Keratinocyte (primary cell): ENCODE measurements around the gene MIGA2. TPM values are rescaled to one million over a fixed set of nuclear protein-coding genes. Genes with fewer than 3 reads are reported as not detected.
"Not testable (repeated sequence)": the region's sequence is repeated elsewhere in the genome, so short reads cannot be mapped to it uniquely, and the experiment has no call there.

Source experiments
- DNase-seq: peaks from one replicate; pipeline ENCODE4 v3.0.0-alpha.2; 2011; ENCODE audit warnings: low read depth, missing footprints, low spot score
- FAIRE-seq: peaks from 2 replicates; lab custom pipeline; 2011; peaks lifted over from hg19 to GRCh38; lab: Jason Lieb, UNC
- H2AFZ ChIP-seq: 2 replicates; pipeline ENCODE4 v1.6.0; 2012; ENCODE audit warnings: low read length, control low read depth, inconsistent platforms; ENCODE audit not compliant: control insufficient read depth
- H3K27ac ChIP-seq: 2 replicates; pipeline ENCODE4 v1.5.1; 2011; ENCODE audit warnings: low read length; ENCODE audit not compliant: control insufficient read depth, insufficient read depth
- H3K27me3 ChIP-seq: 3 replicates; pipeline ENCODE4 v1.6.0; 2011; ENCODE audit warnings: low read length; ENCODE audit not compliant: control insufficient read depth, insufficient read depth; ENCODE audit errors: extremely low read depth
- H3K36me3 ChIP-seq, 2 experiments: 2 replicates in 1 of 2; 3 replicates in 1 of 2; pipeline ENCODE4 v1.5.1; 2011; ENCODE audit warnings: low read length in 2 of 2, mild to moderate bottlenecking in 1 of 2; ENCODE audit not compliant: control insufficient read depth in 2 of 2, insufficient read depth in 2 of 2; ENCODE audit errors: extremely low read depth in 1 of 2
- H3K4me1 ChIP-seq: 3 replicates; pipeline ENCODE4 v1.5.1; 2011; ENCODE audit warnings: low read length; ENCODE audit not compliant: control insufficient read depth, insufficient read depth; ENCODE audit errors: extremely low read depth
- H3K4me2 ChIP-seq: 3 replicates; pipeline ENCODE4 v1.6.0; 2011; ENCODE audit warnings: low read depth, low read length; ENCODE audit not compliant: control insufficient read depth, insufficient read depth; ENCODE audit errors: extremely low read depth
- H3K4me3 ChIP-seq, 3 experiments: fragments of 200-600 bp in 1 of 3; sonication (generic) in 1 of 3; 2 replicates in 2 of 3; 3 replicates in 1 of 3; pipeline ENCODE4 v1.5.1; 2011 to 2016; ENCODE audit warnings: low read length in 3 of 3, mild to moderate bottlenecking in 3 of 3, control low read depth in 2 of 3, inconsistent platforms in 1 of 3, low read depth in 1 of 3, mixed read lengths in 1 of 3, mixed run types in 1 of 3, moderate library complexity in 1 of 3; ENCODE audit not compliant: control insufficient read depth in 2 of 3, insufficient read depth in 2 of 3; ENCODE audit errors: extremely low read depth in 1 of 3
- H3K79me2 ChIP-seq: 2 replicates; pipeline ENCODE4 v1.6.0; 2012; ENCODE audit warnings: low read length; ENCODE audit not compliant: control insufficient read depth, insufficient read depth
- H3K9ac ChIP-seq: 3 replicates; pipeline ENCODE4 v1.6.0; 2011; ENCODE audit warnings: low read length; ENCODE audit not compliant: control insufficient read depth, insufficient read depth; ENCODE audit errors: extremely low read depth
- H3K9me1 ChIP-seq: 3 replicates; pipeline ENCODE4 v1.6.0; 2011; ENCODE audit warnings: low read length; ENCODE audit not compliant: control insufficient read depth, insufficient read depth; ENCODE audit errors: extremely low read depth
- H3K9me3 ChIP-seq: 2 replicates; pipeline ENCODE4 v1.5.1; 2012; ENCODE audit warnings: low read depth, low read length; ENCODE audit not compliant: control insufficient read depth
- H4K20me1 ChIP-seq: 3 replicates; pipeline ENCODE4 v1.6.0; 2011; ENCODE audit warnings: low read length; ENCODE audit not compliant: control insufficient read depth, insufficient read depth; ENCODE audit errors: extremely low read depth
- CTCF ChIP-seq, 3 experiments: IDR thresholded peaks in 1 of 3; conservative IDR thresholded peaks in 1 of 3; optimal IDR thresholded peaks in 1 of 3; 2 replicates in 2 of 3; 3 replicates in 1 of 3; pipeline versions ENCODE3 to v1.5.1; 2011; ENCODE audit warnings: low read length in 3 of 3, mild to moderate bottlenecking in 3 of 3, moderate library complexity in 2 of 3, control low read depth in 1 of 3, inconsistent platforms in 1 of 3; ENCODE audit not compliant: insufficient read depth in 2 of 3; ENCODE audit errors: extremely low read depth in 1 of 3
- EZH2 ChIP-seq: IDR thresholded peaks from one replicate; pipeline ENCODE4 v1.6.1; 2012; ENCODE audit warnings: inconsistent platforms, mild to moderate bottlenecking, low read length, moderate library complexity
- dilution Hi-C: fragments of 300-500 bp; cut with MboI; formaldehyde crosslinking; loops from one replicate; pipeline ENCODE4 v1.7.0; 2020; ENCODE audit warnings: low sequenced_read_pairs; ENCODE audit not compliant: extremely low pct_ligation_motif_present
- polyA plus RNA-seq, 5 experiments: library from polyadenylated mRNA; depleted of rRNA in 3 of 5; stranded (reverse) in 3 of 5; stranded (forward) in 1 of 5; unstranded in 1 of 5; fragments of >200 nt; gene quantifications; 1 replicate in 1 of 5; 2 replicates in 3 of 5; 3 replicates in 1 of 5; pipeline versions ENCODE4 v1.2.1 to v1.2.3, GENCODE V29; 2011 to 2012; ENCODE audit warnings: missing spikeins in 2 of 5, low read depth in 1 of 5, low replicate concordance in 1 of 5

Gene MIGA2
- polyA plus RNA-seq, 1 donor (not counting 4 experiments of a cell fraction or from before 2014, with no cell fraction given), result 8.5 TPM

- Histone ChIP-seq H3K27ac (peak within 1 kb of the TSS; percentile 92), H3K79me2 (peaks cover 37% of the 10 kb centered on the region), H3K36me3 (no peaks in the 10 kb centered on the region), H2AFZ (peak within 1 kb of the TSS; percentile 96), H3K4me3 (peak within 1 kb of the TSS; percentile 94 to 97 (median 96)), H3K9me1 (no peaks in the 10 kb centered on the region), H3K9me3 (no peaks in the 10 kb centered on the region), H3K4me1 (peaks cover 17% of the 10 kb centered on the region), H3K4me2 (peak within 1 kb of the TSS; percentile 100), H4K20me1 (no peaks in the 10 kb centered on the region), H3K27me3 (peaks cover 15% of the 10 kb centered on the region), H3K9ac (peak within 1 kb of the TSS; percentile 88)
- dilution Hi-C loops, result no loop called here
- FAIRE-seq (no peak), DNase-seq (peak; percentile 68)
- TF ChIP-seq CTCF (optimal IDR thresholded peaks at IDR 0.05 in 1 of 3, IDR thresholded peaks at IDR 0.05 in 1 of 3, conservative IDR thresholded peaks at IDR 0.05 in 1 of 3; ENCODE audit: extremely low read depth in 1 of 3, insufficient read depth in 2 of 3, low read length in 3 of 3), result peak in 1 of 3 experiments; percentile 6
- no peak for TF ChIP-seq EZH2
These were observed 74.5 kb downstream of the MIGA2 start, which contains the start of the genes CRAT and PTPA for GRCh38 chr9:129110740-129111527. TSS of gene CRAT (minus strand) at chr9:129110793. CDS start at chr9:129110509, 284 bp downstream. TSS of gene PTPA (plus strand) at chr9:129111415. CDS start at chr9:129111601, 186 bp downstream.

- TF ChIP-seq EZH2 (no peak), CTCF (optimal IDR thresholded peaks at IDR 0.05 in 1 of 3, IDR thresholded peaks at IDR 0.05 in 1 of 3, conservative IDR thresholded peaks at IDR 0.05 in 1 of 3; ENCODE audit: extremely low read depth in 1 of 3, insufficient read depth in 2 of 3, low read length in 3 of 3) (no peak)
- peak overlapping the region; percentile 96 for H2AFZ ChIP-seq
These were observed 75.2 kb downstream of the MIGA2 start for GRCh38 chr9:129111528-129112151.

GRCh38 chr9:129112526-129112925 lies 76.1 kb downstream of the MIGA2 start:
- Histone ChIP-seq H3K79me2 (peaks cover 47% of the 10 kb centered on the region), H3K4me2 (peak overlapping the region; percentile 79), H3K4me1 (peaks cover 17% of the 10 kb centered on the region), H3K27me3 (peaks cover 15% of the 10 kb centered on the region), H3K4me3 (peak overlapping the region; percentile 94 to 97 (median 96)), H3K9ac (peak overlapping the region; percentile 88)
- dilution Hi-C loops, FAIRE-seq, H4K20me1 ChIP-seq, H3K9me1 ChIP-seq, DNase-seq, H3K36me3 ChIP-seq, H3K9me3 ChIP-seq, H2AFZ ChIP-seq, H3K27ac ChIP-seq: not testable (repeated sequence)

More at GRCh38 chr9:129111528-129112151, 75.2 kb downstream of the MIGA2 start:
- peak overlapping the region; percentile 94 to 97 (median 96) for H3K4me3 ChIP-seq
- dilution Hi-C loops, result no loop called here
- H3K27ac ChIP-seq, result peak overlapping the region; percentile 92
- peak overlapping the region; percentile 88 for H3K9ac ChIP-seq
- peaks cover 17% of the 10 kb centered on the region for H3K4me1 ChIP-seq
- no peaks in the 10 kb centered on the region for H3K36me3 ChIP-seq
- H3K27me3 ChIP-seq, result peaks cover 15% of the 10 kb centered on the region
- peak overlapping the region; percentile 100 for H3K4me2 ChIP-seq
- H3K9me3 ChIP-seq, result no peaks in the 10 kb centered on the region
- DNase-seq (no peak), FAIRE-seq (no peak)
- peaks cover 41% of the 10 kb centered on the region for H3K79me2 ChIP-seq
- no peaks in the 10 kb centered on the region for H3K9me1 ChIP-seq
- H4K20me1 ChIP-seq, result no peaks in the 10 kb centered on the region
